PC-3 (cell line): ENCODE measurements around the gene STK33. TPM values are rescaled to one million over a fixed set of nuclear protein-coding genes. Genes with fewer than 3 reads are reported as not detected.

Experiments
- ATAC-seq: fragments of 200-7000 bp; cut with Tn5 transposase; 2 replicates; pipeline ENCODE4 v1.9.1; 2020; ENCODE audit warnings: mild to moderate bottlenecking, moderate library complexity
- BruUV-seq: library from RNA; stranded (reverse); fragments of 400-500 nt; replicated peaks from 2 replicates; lab custom pipeline; 2021; lab: Mats Ljungman, UMichigan
- CTCF ChIA-PET: fragments of 300-600 bp; sonication (Branson Sonifier 250); formaldehyde crosslinking; loops from one replicate; lab custom pipeline; 2022; ENCODE audit warnings: antibody characterized with exemption; lab: Charles Lee
- POLR2A ChIA-PET: fragments of 300-600 bp; sonication (Branson Sonifier 250); formaldehyde crosslinking; loops from one replicate; lab custom pipeline; 2022; ENCODE audit warnings: antibody characterized with exemption; ENCODE audit not compliant: unreplicated experiment; lab: Charles Lee
- DNase-seq: peaks from one replicate; pipeline ENCODE4 v3.0.0-alpha.2; 2015
- H2AFZ ChIP-seq: fragments of 300-600 bp; sonication (generic); 2 replicates; pipeline ENCODE4 v1.6.0; 2016; ENCODE audit warnings: antibody characterized with exemption, low read length
- H3F3A ChIP-seq: fragments of 300-600 bp; sonication (generic); one replicate; pipeline ENCODE4 v1.6.0; 2017; ENCODE audit warnings: antibody characterized with exemption, low read length, control low read depth, mild to moderate bottlenecking; ENCODE audit not compliant: unreplicated experiment
- H3K27ac ChIP-seq: fragments of 300-600 bp; sonication (generic); 2 replicates; pipeline ENCODE4 v1.5.1; 2016; ENCODE audit warnings: mild to moderate bottlenecking, low read length
- H3K27me3 ChIP-seq: fragments of 300-600 bp; sonication (generic); 2 replicates; pipeline ENCODE4 v1.6.1; 2016; ENCODE audit warnings: low read length, mixed read lengths
- H3K36me3 ChIP-seq: fragments of 300-600 bp; sonication (generic); 2 replicates; pipeline ENCODE4 v1.6.1; 2016; ENCODE audit warnings: low read depth, mixed run types, low read length, mixed read lengths
- H3K4me1 ChIP-seq: fragments of 300-600 bp; sonication (generic); 2 replicates; pipeline ENCODE4 v1.5.1; 2016; ENCODE audit warnings: low read length; ENCODE audit not compliant: insufficient read depth
- H3K4me2 ChIP-seq: fragments of 300-600 bp; sonication (generic); 2 replicates; pipeline ENCODE4 v1.6.0; 2016; ENCODE audit warnings: low read length
- H3K4me3 ChIP-seq: fragments of 300-600 bp; sonication (generic); 2 replicates; pipeline ENCODE4 v1.5.1; 2016; ENCODE audit warnings: mild to moderate bottlenecking, low read length, mixed read lengths
- H3K79me2 ChIP-seq: fragments of 300-600 bp; sonication (generic); 2 replicates; pipeline ENCODE4 v1.6.1; 2017; ENCODE audit warnings: low read length, mixed read lengths
- H3K9ac ChIP-seq: fragments of 300-600 bp; sonication (generic); 2 replicates; pipeline ENCODE4 v1.6.0; 2016; ENCODE audit warnings: mild to moderate bottlenecking, low read length
- H3K9me2 ChIP-seq: fragments of 300-600 bp; sonication (generic); replicated peaks from 2 replicates; pipeline ENCODE4 v1.6.1; 2016; ENCODE audit warnings: mixed run types, low read length, mixed read lengths
- H3K9me3 ChIP-seq: fragments of 300-600 bp; sonication (generic); 2 replicates; pipeline ENCODE4 v1.6.1; 2016; ENCODE audit warnings: low read length, mixed read lengths
- H4K20me1 ChIP-seq: fragments of 300-600 bp; sonication (generic); 2 replicates; pipeline ENCODE4 v1.6.1; 2016; ENCODE audit warnings: low read length, mixed read lengths
- EZH2 ChIP-seq: fragments of 300-600 bp; sonication (generic); IDR thresholded peaks from one replicate; pipeline ENCODE4 v1.6.1; 2017; ENCODE audit warnings: antibody characterized with exemption, mild to moderate bottlenecking, low read length; ENCODE audit not compliant: unreplicated experiment
- EZH2phosphoT487 ChIP-seq: fragments of 300-600 bp; sonication (generic); IDR thresholded peaks from 2 replicates; pipeline ENCODE4 v1.6.1; 2018; ENCODE audit warnings: mild to moderate bottlenecking, antibody characterized with exemption, low read length, borderline replicate concordance
- intact Hi-C: fragments of 100-400 bp; cut with micrococcal nuclease; formaldehyde crosslinking; loops from 2 replicates; pipeline ENCODE4 v1.9.0; 2023
- total RNA-seq: library from RNA; depleted of rRNA; stranded (reverse); fragments of >200 nt; gene quantifications from 2 replicates; pipeline ENCODE4 v1.2.3, GENCODE V29; 2014
- TF ChIP-seq, protein P1 (sequence below): fragments of 300-600 bp; sonication (generic); conservative IDR thresholded peaks from 2 replicates; pipeline ENCODE4 v1.5.1; 2017; ENCODE audit warnings: antibody characterized with exemption, low read depth, mild to moderate bottlenecking, low read length

Gene STK33
- total RNA-seq, 1 experiment from 2014 or later = not detected

- BruUV-seq = no TSS peak
- ChIA-PET POLR2A (no interaction called here), CTCF (no interaction called here)
These were observed 30.7 kb upstream of the STK33 start for GRCh38 chr11:8624698-8625097.

DNA sequence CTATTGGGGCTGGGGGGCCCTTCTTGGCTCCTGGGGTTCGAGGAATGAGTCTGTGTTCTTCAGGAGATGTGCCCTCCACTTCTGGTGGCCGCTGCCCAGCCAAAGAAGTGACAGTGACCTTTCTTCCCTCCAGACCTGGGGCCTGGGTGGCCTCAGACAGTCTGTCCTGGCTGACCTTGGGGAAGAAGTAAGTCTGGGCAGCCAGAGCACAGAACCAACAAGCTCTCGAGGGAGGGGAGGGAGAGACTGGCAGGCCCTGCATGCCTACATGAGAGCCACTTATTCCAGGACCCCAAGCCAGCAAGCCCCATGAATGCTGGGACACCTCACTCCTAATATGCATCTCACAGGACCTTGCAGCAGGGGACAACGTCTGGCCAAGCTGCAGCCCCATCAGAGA is 27.1 kb upstream of the STK33 start:
- H3K36me3 ChIP-seq = peaks cover 6% of the 10 kb centered on the region; the same call in 1 of the 2 replicates
- H3K4me1 ChIP-seq = no peaks in the 10 kb centered on the region
- H3F3A ChIP-seq = no peaks in the 10 kb centered on the region
- no TSS peak for BruUV-seq
- H3K27me3 ChIP-seq = no peaks in the 10 kb centered on the region
- H3K9ac ChIP-seq = no peak overlapping the region
- TF ChIP-seq EZH2phosphoT487 (no peak), EZH2 (no peak)
- TF ChIP-seq, protein P1, sequence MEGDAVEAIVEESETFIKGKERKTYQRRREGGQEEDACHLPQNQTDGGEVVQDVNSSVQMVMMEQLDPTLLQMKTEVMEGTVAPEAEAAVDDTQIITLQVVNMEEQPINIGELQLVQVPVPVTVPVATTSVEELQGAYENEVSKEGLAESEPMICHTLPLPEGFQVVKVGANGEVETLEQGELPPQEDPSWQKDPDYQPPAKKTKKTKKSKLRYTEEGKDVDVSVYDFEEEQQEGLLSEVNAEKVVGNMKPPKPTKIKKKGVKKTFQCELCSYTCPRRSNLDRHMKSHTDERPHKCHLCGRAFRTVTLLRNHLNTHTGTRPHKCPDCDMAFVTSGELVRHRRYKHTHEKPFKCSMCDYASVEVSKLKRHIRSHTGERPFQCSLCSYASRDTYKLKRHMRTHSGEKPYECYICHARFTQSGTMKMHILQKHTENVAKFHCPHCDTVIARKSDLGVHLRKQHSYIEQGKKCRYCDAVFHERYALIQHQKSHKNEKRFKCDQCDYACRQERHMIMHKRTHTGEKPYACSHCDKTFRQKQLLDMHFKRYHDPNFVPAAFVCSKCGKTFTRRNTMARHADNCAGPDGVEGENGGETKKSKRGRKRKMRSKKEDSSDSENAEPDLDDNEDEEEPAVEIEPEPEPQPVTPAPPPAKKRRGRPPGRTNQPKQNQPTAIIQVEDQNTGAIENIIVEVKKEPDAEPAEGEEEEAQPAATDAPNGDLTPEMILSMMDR = no peak
- no peak overlapping the region for H3K4me3 ChIP-seq
- CTCF ChIA-PET = no interaction called here
- H3K9me2 ChIP-seq = no peaks in the 10 kb centered on the region
- no peak for DNase-seq
- POLR2A ChIA-PET = interaction anchor here (0.7 kb wide), 1 partner anchor 42 kb away, joined by 4 read pairs; no protein-coding TSS in a partner anchor
- intact Hi-C loops = no loop called here
- H3K27ac ChIP-seq = no peak overlapping the region
- H2AFZ ChIP-seq = no peak overlapping the region
- no peak for ATAC-seq
- H3K79me2 ChIP-seq = no peaks in the 10 kb centered on the region
- no peaks in the 10 kb centered on the region for H4K20me1 ChIP-seq
- H3K9me3 ChIP-seq = no peaks in the 10 kb centered on the region
- no peak overlapping the region for H3K4me2 ChIP-seq

More at GRCh38 chr11:8624698-8625097, 30.7 kb upstream of the STK33 start:
- Histone ChIP-seq H3K4me1 (no peaks in the 10 kb centered on the region), H3F3A (no peaks in the 10 kb centered on the region), H3K4me2 (no peak overlapping the region), H3K9ac (no peak overlapping the region), H3K27ac (no peak overlapping the region), H3K36me3 (peaks cover 6% of the 10 kb centered on the region; the same call in 1 of the 2 replicates), H3K9me3 (no peaks in the 10 kb centered on the region), H4K20me1 (no peaks in the 10 kb centered on the region), H3K27me3 (no peaks in the 10 kb centered on the region), H3K4me3 (no peak overlapping the region), H3K79me2 (no peaks in the 10 kb centered on the region), H3K9me2 (no peaks in the 10 kb centered on the region), H2AFZ (no peak overlapping the region)
- intact Hi-C loops = no loop called here
- TF ChIP-seq EZH2 (no peak), EZH2phosphoT487 (no peak)
- TF ChIP-seq, protein P1 = no peak
- DNase-seq = no peak
- no peak for ATAC-seq

DNA sequence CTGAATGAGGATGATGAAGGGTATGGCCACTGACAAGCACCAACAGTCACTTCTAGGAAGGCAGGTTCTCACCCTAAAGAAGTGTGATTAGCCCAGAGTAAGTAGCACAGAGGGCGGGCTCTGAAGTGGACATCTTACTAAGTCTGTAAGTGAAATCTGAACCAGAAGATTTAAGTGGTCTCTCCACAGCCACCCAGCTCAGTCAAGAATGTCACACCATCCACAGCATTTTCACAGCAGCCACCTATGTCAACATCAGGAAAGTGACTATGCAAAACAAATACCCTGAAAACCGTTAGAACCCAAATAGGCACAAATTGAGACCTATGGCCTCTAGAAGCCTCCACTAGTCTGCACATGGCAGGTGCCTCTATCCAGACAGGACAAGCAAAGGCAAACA is 23.0 kb upstream of the STK33 start:
- CTCF ChIA-PET = no interaction called here
- no peak for ATAC-seq

More for the DNA sequence above, 23.0 kb upstream of the STK33 start:
- H4K20me1 ChIP-seq = no peaks in the 10 kb centered on the region
- no peak for DNase-seq
- intact Hi-C loops = no loop called here
- H3K27me3 ChIP-seq = no peaks in the 10 kb centered on the region
- TF ChIP-seq, protein P1 = no peak
- no peak for TF ChIP-seq EZH2
- BruUV-seq = no TSS peak
- no peaks in the 10 kb centered on the region for H3F3A ChIP-seq
- H3K9ac ChIP-seq = no peak overlapping the region
- no peaks in the 10 kb centered on the region for H3K79me2 ChIP-seq
- no peak overlapping the region for H3K4me3 ChIP-seq
- H2AFZ ChIP-seq = no peak overlapping the region
- no peak overlapping the region for H3K4me2 ChIP-seq
- H3K36me3 ChIP-seq = no peaks in the 10 kb centered on the region
- no peaks in the 10 kb centered on the region for H3K9me2 ChIP-seq
- H3K4me1 ChIP-seq = no peaks in the 10 kb centered on the region
- H3K27ac ChIP-seq = no peak overlapping the region
- POLR2A ChIA-PET = no interaction called here
- H3K9me3 ChIP-seq = no peaks in the 10 kb centered on the region
